A172 (cell line): ENCODE results near the gene CYP26A1. TPM values are rescaled to one million over a fixed set of nuclear protein-coding genes. Genes with fewer than 3 reads are reported as not detected.

Experiments
- DNase-seq: peaks from one replicate; pipeline ENCODE4 v3.0.0-alpha.2; 2015; ENCODE audit warnings: low spot score
- total RNA-seq: library from RNA; depleted of rRNA; stranded (reverse); fragments of >200 nt; shearing (Covaris generic); gene quantifications from 2 replicates; pipeline ENCODE4 v1.2.3, GENCODE V29; 2014; rRNA removed

Gene CYP26A1
- 0.65 TPM in 1 of 2 replicates, not detected in the other for total RNA-seq

- no peak for DNase-seq
Observed at GRCh38 chr10:93073539-93074146, at the start of gene CYP26A1. CYP26A1 (plus strand) TSS chr10:93073893; CDS start chr10:93073935, 42 bp downstream.

GRCh38 chr10:93026072-93026471 lies 47.6 kb upstream of the CYP26A1 start:
- no peak for DNase-seq

GRCh38 chr10:93027508-93027907 lies 46.2 kb upstream of the CYP26A1 start:
- no peak for DNase-seq

- peak; percentile 25 for DNase-seq
Observed at GRCh38 chr10:93028883-93029282, 44.8 kb upstream of the CYP26A1 start.

GRCh38 chr10:93030409-93030808 lies 43.3 kb upstream of the CYP26A1 start:
- peak; percentile 57 for DNase-seq

- no peak for DNase-seq
Observed at GRCh38 chr10:93032105-93032808, 41.4 kb upstream of the CYP26A1 start.

GRCh38 chr10:93032809-93033137 lies 40.9 kb upstream of the CYP26A1 start:
- no peak for DNase-seq

- DNase-seq: no peak
Observed at GRCh38 chr10:93034426-93034825, 39.3 kb upstream of the CYP26A1 start.

- DNase-seq: no peak
Observed at GRCh38 chr10:93039110-93039509, 34.6 kb upstream of the CYP26A1 start.

- DNase-seq: peak; percentile 34
Observed at GRCh38 chr10:93039721-93040120, 34.0 kb upstream of the CYP26A1 start.

- no peak for DNase-seq
Observed at GRCh38 chr10:93054486-93054885, 19.2 kb upstream of the CYP26A1 start.

GRCh38 chr10:93058139-93058538 lies 15.6 kb upstream of the CYP26A1 start:
- DNase-seq: no peak

GRCh38 chr10:93059975-93060886 lies 13.5 kb upstream of the CYP26A1 start, which contains the start of gene CYP26C1:
CYP26C1 (plus strand) TSS chr10:93060798; CDS start chr10:93061264, 466 bp downstream.
- no peak for DNase-seq

GRCh38 chr10:93060887-93061593 lies 12.7 kb upstream of the CYP26A1 start:
- no peak for DNase-seq

GRCh38 chr10:93061594-93062513 lies 11.8 kb upstream of the CYP26A1 start:
- no peak for DNase-seq

- DNase-seq: no peak
Observed at GRCh38 chr10:93062514-93063143, 11.1 kb upstream of the CYP26A1 start.

- no peak for DNase-seq
Observed at GRCh38 chr10:93063144-93063976, 10.3 kb upstream of the CYP26A1 start.

- no peak for DNase-seq
Observed at GRCh38 chr10:93063977-93064660, 9.6 kb upstream of the CYP26A1 start.
